HepG2 (cell line): ENCODE measurements around the gene ZNF416. TPM values are rescaled to one million over a fixed set of nuclear protein-coding genes. Genes with fewer than 3 reads are reported as not detected.
A peak's percentile ranks its signal among the peaks of the same experiment; 100 is the strongest.

Experiments used
- ARNTL ChIP-seq: sonication (generic); formaldehyde crosslinking; IDR thresholded peaks from 2 replicates; pipeline ENCODE4 v1.4.0; 2020; ENCODE audit warnings: mild to moderate bottlenecking, missing genetic modification reagents
- CAMTA2 ChIP-seq: sonication (generic); formaldehyde crosslinking; IDR thresholded peaks from 2 replicates; pipeline ENCODE4 v1.4.0; 2020; ENCODE audit warnings: mild to moderate bottlenecking, missing genetic modification reagents, borderline replicate concordance
- NR1H2 ChIP-seq: sonication (generic); formaldehyde crosslinking; IDR thresholded peaks from 2 replicates; pipeline ENCODE4 v1.8.1; 2022; ENCODE audit warnings: low read depth, missing genetic modification reagents, borderline replicate concordance
- SOX6 ChIP-seq, 2 experiments: fragments of 450-650 bp in 1 of 2; sonication (generic) in 1 of 2; formaldehyde crosslinking in 1 of 2; IDR thresholded peaks; 2 replicates each; pipeline versions ENCODE4 v1.4.0 to v1.6.1; 2017 to 2020; ENCODE audit warnings: antibody characterized with exemption in 1 of 2, mild to moderate bottlenecking in 1 of 2, missing genetic modification reagents in 1 of 2
- TARDBP ChIP-seq: sonication (generic); formaldehyde crosslinking; IDR thresholded peaks from 2 replicates; pipeline ENCODE4 v1.8.0; 2022; ENCODE audit warnings: mild to moderate bottlenecking, missing genetic modification reagents
- TBX3 ChIP-seq: fragments of 450-650 bp; IDR thresholded peaks from 2 replicates; pipeline ENCODE4 v1.6.1; 2017; ENCODE audit warnings: antibody characterized with exemption, mild to moderate bottlenecking, inconsistent platforms, borderline replicate concordance
- ZNF256 ChIP-seq: sonication (generic); formaldehyde crosslinking; conservative IDR thresholded peaks from 2 replicates; pipeline ENCODE4 v1.4.0; 2020; ENCODE audit warnings: missing genetic modification reagents
- ZNF329 ChIP-seq: sonication (generic); formaldehyde crosslinking; IDR thresholded peaks from 2 replicates; pipeline ENCODE4 v1.9.0; 2021; ENCODE audit warnings: low read depth, mild to moderate bottlenecking, missing genetic modification reagents
- ZNF383 ChIP-seq: sonication (generic); formaldehyde crosslinking; IDR thresholded peaks from 2 replicates; pipeline ENCODE4 v1.4.0; 2020; ENCODE audit warnings: missing genetic modification reagents, mild to moderate bottlenecking, borderline replicate concordance
- ZNF562 ChIP-seq: sonication (generic); formaldehyde crosslinking; IDR thresholded peaks from 2 replicates; pipeline ENCODE4 v1.8.0; 2022; ENCODE audit warnings: missing genetic modification reagents, borderline replicate concordance
- polyA plus RNA-seq, 8 experiments: library from polyadenylated mRNA; depleted of rRNA in 3 of 8; stranded (reverse) in 7 of 8; unstranded in 1 of 8; fragments of >200 nt; fragmentation: Illumina TruSeq in 4 of 8; extraction: Trizol in 4 of 8; gene quantifications; 2 replicates each; pipeline versions ENCODE4 v1.2.1 to v1.2.3, GENCODE V29; 2011 to 2016; ENCODE audit warnings: low read depth in 4 of 8, missing spikeins in 1 of 8, mixed read lengths in 1 of 8; ENCODE audit not compliant: insufficient read depth in 1 of 8
- total RNA-seq, 5 experiments: library from RNA; depleted of rRNA; stranded (reverse); fragments of >200 nt; fragmentation: Illumina TruSeq; extraction: Trizol; gene quantifications; 2 replicates each; pipeline ENCODE4 v1.2.3, GENCODE V29; 2016; ENCODE audit warnings: low read depth in 1 of 5
- TF ChIP-seq, protein P1 (sequence below), 2 experiments: sonication (generic) in 1 of 2; formaldehyde crosslinking in 1 of 2; IDR thresholded peaks; 2 replicates each; pipeline versions ENCODE4 v1.4.0 to v1.6.1; 2016 to 2020; ENCODE audit warnings: borderline replicate concordance in 1 of 2, low read depth in 1 of 2, mild to moderate bottlenecking in 1 of 2, missing genetic modification reagents in 1 of 2
- TF ChIP-seq, protein P2 (sequence below): sonication (generic); formaldehyde crosslinking; IDR thresholded peaks from 2 replicates; pipeline ENCODE4 v1.5.0; 2020; ENCODE audit warnings: missing genetic modification reagents, mild to moderate bottlenecking, borderline replicate concordance
- TF ChIP-seq, protein P3 (sequence below): sonication (generic); formaldehyde crosslinking; IDR thresholded peaks from 2 replicates; pipeline ENCODE4 v1.4.0; 2020; ENCODE audit warnings: missing genetic modification reagents
- TF ChIP-seq, protein P4 (sequence below): IDR thresholded peaks from 2 replicates; pipeline ENCODE4 v1.6.1; 2016
- TF ChIP-seq, protein P5 (sequence below): sonication (generic); formaldehyde crosslinking; IDR thresholded peaks from 2 replicates; pipeline ENCODE4 v1.5.0; 2020; ENCODE audit warnings: mild to moderate bottlenecking, missing genetic modification reagents
- TF ChIP-seq, protein P6 (sequence below): sonication (generic); formaldehyde crosslinking; IDR thresholded peaks from 2 replicates; pipeline ENCODE4 v1.5.0; 2020; ENCODE audit warnings: mild to moderate bottlenecking, missing genetic modification reagents, moderate library complexity

The ZNF416 gene
- total and polyA plus RNA-seq, 2 of the 13 experiments (the other 11 are each of a cell fraction or from before 2014, with no cell fraction given), result 1.5 to 5.3 TPM

DNA sequence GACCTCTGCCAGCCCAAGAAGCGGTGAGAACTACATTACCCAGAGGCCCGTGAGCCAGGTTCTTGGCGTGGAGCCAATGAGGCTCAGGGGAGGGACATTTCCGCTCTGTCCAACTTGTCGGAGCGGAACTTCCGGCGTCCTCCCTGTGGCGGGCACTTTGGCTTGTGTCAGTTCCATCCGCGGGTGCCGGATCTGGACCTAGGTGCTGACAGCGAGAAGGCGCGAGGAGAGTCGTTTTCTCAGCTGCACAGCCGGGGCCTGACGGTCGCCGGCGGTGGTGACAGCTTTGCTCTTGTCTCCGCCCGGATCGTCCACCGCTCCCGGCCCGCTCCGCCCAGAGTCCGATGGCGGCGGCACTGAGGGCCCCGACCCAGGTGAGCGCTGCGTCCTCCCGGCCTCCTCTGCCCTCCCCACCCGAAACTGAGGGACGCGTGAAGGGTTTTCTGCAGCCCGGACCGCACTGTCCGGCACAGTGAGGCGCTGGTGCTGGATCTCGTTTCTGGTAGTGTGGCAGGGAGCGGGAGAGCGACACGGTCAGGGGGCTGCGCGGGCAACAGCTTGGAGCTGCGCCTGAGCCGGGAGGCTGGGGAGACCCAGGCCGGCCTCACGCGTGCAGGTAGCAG, 21.2 kb upstream of the ZNF416 start, which contains the start of gene ZNF530 (continued):
- no peak for TF ChIP-seq SOX6 (IDR thresholded peaks at IDR 0.05)
- TF ChIP-seq SOX6 (CRISPR knock-in tag; IDR thresholded peaks at IDR 0.05), result peak; percentile 41
- TF ChIP-seq, protein P1, sequence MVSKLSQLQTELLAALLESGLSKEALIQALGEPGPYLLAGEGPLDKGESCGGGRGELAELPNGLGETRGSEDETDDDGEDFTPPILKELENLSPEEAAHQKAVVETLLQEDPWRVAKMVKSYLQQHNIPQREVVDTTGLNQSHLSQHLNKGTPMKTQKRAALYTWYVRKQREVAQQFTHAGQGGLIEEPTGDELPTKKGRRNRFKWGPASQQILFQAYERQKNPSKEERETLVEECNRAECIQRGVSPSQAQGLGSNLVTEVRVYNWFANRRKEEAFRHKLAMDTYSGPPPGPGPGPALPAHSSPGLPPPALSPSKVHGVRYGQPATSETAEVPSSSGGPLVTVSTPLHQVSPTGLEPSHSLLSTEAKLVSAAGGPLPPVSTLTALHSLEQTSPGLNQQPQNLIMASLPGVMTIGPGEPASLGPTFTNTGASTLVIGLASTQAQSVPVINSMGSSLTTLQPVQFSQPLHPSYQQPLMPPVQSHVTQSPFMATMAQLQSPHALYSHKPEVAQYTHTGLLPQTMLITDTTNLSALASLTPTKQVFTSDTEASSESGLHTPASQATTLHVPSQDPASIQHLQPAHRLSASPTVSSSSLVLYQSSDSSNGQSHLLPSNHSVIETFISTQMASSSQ (IDR thresholded peaks at IDR 0.05; ENCODE audit: low read depth), result no peak
- TF ChIP-seq, protein P1 (CRISPR knock-in tag; IDR thresholded peaks at IDR 0.05; ENCODE audit: borderline replicate concordance), result no peak
- TF ChIP-seq, protein P2, sequence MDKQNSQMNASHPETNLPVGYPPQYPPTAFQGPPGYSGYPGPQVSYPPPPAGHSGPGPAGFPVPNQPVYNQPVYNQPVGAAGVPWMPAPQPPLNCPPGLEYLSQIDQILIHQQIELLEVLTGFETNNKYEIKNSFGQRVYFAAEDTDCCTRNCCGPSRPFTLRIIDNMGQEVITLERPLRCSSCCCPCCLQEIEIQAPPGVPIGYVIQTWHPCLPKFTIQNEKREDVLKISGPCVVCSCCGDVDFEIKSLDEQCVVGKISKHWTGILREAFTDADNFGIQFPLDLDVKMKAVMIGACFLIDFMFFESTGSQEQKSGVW (CRISPR knock-in tag), result no peak
- TF ChIP-seq TARDBP, result peak; percentile 82
- TF ChIP-seq, protein P3, sequence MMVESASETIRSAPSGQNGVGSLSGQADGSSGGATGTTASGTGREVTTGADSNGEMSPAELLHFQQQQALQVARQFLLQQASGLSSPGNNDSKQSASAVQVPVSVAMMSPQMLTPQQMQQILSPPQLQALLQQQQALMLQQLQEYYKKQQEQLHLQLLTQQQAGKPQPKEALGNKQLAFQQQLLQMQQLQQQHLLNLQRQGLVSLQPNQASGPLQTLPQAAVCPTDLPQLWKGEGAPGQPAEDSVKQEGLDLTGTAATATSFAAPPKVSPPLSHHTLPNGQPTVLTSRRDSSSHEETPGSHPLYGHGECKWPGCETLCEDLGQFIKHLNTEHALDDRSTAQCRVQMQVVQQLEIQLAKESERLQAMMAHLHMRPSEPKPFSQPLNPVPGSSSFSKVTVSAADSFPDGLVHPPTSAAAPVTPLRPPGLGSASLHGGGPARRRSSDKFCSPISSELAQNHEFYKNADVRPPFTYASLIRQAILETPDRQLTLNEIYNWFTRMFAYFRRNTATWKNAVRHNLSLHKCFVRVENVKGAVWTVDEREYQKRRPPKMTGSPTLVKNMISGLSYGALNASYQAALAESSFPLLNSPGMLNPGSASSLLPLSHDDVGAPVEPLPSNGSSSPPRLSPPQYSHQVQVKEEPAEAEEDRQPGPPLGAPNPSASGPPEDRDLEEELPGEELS (CRISPR knock-in tag), result no peak
- no peak for TF ChIP-seq ZNF256 (CRISPR knock-in tag)
- TF ChIP-seq CAMTA2 (CRISPR knock-in tag), result no peak
- TF ChIP-seq, protein P4, sequence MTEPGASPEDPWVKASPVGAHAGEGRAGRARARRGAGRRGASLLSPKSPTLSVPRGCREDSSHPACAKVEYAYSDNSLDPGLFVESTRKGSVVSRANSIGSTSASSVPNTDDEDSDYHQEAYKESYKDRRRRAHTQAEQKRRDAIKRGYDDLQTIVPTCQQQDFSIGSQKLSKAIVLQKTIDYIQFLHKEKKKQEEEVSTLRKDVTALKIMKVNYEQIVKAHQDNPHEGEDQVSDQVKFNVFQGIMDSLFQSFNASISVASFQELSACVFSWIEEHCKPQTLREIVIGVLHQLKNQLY (CRISPR knock-in tag), result no peak
- no peak for TF ChIP-seq ARNTL (CRISPR knock-in tag)
- no peak for TF ChIP-seq ZNF383
- TF ChIP-seq, protein P5, sequence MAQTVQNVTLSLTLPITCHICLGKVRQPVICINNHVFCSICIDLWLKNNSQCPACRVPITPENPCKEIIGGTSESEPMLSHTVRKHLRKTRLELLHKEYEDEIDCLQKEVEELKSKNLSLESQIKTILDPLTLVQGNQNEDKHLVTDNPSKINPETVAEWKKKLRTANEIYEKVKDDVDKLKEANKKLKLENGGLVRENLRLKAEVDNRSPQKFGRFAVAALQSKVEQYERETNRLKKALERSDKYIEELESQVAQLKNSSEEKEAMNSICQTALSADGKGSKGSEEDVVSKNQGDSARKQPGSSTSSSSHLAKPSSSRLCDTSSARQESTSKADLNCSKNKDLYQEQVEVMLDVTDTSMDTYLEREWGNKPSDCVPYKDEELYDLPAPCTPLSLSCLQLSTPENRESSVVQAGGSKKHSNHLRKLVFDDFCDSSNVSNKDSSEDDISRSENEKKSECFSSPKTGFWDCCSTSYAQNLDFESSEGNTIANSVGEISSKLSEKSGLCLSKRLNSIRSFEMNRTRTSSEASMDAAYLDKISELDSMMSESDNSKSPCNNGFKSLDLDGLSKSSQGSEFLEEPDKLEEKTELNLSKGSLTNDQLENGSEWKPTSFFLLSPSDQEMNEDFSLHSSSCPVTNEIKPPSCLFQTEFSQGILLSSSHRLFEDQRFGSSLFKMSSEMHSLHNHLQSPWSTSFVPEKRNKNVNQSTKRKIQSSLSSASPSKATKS, result no peak
- TF ChIP-seq, protein P6, sequence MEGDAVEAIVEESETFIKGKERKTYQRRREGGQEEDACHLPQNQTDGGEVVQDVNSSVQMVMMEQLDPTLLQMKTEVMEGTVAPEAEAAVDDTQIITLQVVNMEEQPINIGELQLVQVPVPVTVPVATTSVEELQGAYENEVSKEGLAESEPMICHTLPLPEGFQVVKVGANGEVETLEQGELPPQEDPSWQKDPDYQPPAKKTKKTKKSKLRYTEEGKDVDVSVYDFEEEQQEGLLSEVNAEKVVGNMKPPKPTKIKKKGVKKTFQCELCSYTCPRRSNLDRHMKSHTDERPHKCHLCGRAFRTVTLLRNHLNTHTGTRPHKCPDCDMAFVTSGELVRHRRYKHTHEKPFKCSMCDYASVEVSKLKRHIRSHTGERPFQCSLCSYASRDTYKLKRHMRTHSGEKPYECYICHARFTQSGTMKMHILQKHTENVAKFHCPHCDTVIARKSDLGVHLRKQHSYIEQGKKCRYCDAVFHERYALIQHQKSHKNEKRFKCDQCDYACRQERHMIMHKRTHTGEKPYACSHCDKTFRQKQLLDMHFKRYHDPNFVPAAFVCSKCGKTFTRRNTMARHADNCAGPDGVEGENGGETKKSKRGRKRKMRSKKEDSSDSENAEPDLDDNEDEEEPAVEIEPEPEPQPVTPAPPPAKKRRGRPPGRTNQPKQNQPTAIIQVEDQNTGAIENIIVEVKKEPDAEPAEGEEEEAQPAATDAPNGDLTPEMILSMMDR, result peak; percentile 34
- no peak for TF ChIP-seq ZNF562
- no peak for TF ChIP-seq NR1H2 (CRISPR knock-in tag)
- no peak for TF ChIP-seq TBX3
- no peak for TF ChIP-seq ZNF329 (CRISPR knock-in tag)
